ENCODE results near the gene DPP6. TPM values are rescaled to one million over a fixed set of nuclear protein-coding genes. Genes with fewer than 3 reads are reported as not detected.

Gene DPP6
- total RNA-seq, 4 donors from 2014 or later, result 1.8 to 33.7 (median 6.4) TPM

DNA sequence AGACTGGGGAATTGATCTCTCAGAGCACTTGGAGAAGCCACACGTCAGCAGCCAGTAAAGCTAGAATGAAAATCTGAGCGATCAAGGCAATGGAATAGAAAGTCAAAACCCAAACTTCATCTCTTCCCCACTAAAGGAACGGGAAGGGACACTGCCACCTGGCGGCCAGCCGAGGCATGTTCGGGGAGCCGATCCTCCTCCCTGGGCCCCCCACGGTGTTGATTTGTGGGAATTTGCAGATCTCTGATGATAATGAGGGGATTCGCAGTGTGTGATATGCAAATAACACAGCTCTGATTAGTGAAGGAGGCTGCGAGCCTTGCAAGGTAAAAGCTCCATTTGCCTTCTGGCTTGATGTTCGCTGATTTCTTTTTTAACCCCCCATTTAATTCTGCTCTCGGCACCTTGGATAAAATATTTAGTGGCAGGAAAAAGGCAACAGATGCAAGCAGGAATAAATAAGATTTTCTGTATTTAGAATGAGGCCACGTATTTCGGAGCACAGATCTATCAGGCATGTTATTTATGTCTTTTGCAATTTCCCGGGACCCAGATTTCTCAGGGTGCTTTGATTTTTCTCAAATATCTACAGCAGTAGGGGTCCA, 692.2 kb downstream of the DPP6 start:
- Histone ChIP-seq H3K9me3 (no peaks in the 10 kb centered on the region), H3K27me3 (no peaks in the 10 kb centered on the region), H3K4me1 (no peaks in the 10 kb centered on the region), H3K36me3 (no peaks in the 10 kb centered on the region), H3K27ac (no peak overlapping the region), H3K4me3 (no peak overlapping the region)
- peak; percentile 56 to 83 (median 70) for TF ChIP-seq CTCF (IDR thresholded peaks at IDR 0.05)
- no peak for TF ChIP-seq EP300 (IDR thresholded peaks at IDR 0.05; ENCODE audit: low read depth)
- TF ChIP-seq POLR2AphosphoS5 (IDR thresholded peaks at IDR 0.05), result no peak
- TF ChIP-seq POLR2A (IDR thresholded peaks at IDR 0.05), result no peak
- DNase-seq, result peak; percentile 42
- intact Hi-C loops (cut with DNase I; ENCODE audit: low total_unique reads) (no loop called here), in situ Hi-C loops (cut with MboI; ENCODE audit: low pct_ligation_motif_present in 1 of 4, low pct_unique_long_range_greater_than_20kb in 1 of 4, low sequenced_read_pairs in 3 of 4) (no loop called here)
- WGBS, 2 donors (ENCODE audit: low coverage in 1 of 2), result 31 to 57% methylated on average over 3 to 15 of the region's 15 CpGs

DNA sequence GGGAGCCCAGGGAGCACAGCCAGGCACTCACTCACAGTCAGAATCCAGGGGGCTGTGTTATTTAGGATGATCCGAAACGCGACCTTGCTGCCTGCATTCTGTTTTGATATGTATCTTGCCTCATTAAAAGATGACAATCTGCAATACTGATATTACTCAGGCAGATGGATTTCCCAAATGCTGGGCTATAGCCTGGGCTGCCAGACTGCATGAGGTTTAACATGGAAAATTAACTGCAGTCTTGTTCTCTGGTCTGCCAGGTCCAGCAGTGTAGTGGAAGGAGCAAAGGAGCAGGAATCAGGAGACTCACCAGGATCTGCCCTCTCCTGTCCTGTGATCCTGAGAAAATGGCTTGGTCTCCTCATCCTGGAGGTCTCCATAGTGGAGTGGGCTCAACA, 692.7 kb downstream of the DPP6 start:
- H3K27ac ChIP-seq, result no peak overlapping the region
- no peak for TF ChIP-seq EP300 (IDR thresholded peaks at IDR 0.05; ENCODE audit: low read depth)
- TF ChIP-seq POLR2AphosphoS5 (IDR thresholded peaks at IDR 0.05), result no peak
- no peak for TF ChIP-seq CTCF (IDR thresholded peaks at IDR 0.05)
- no peak for TF ChIP-seq POLR2A (IDR thresholded peaks at IDR 0.05)
- intact Hi-C loops (cut with DNase I; ENCODE audit: low total_unique reads), result no loop called here
- WGBS, 2 donors (ENCODE audit: low coverage in 1 of 2), result 61% methylated on average over 3 of the region's 3 CpGs; no CpG with 5 or more reads in 1 of the 2 donors
- no peaks in the 10 kb centered on the region for H3K4me1 ChIP-seq
- no peaks in the 10 kb centered on the region for H3K27me3 ChIP-seq
- DNase-seq, result no peak
- H3K9me3 ChIP-seq, result no peaks in the 10 kb centered on the region
- H3K4me3 ChIP-seq, result no peak overlapping the region
- in situ Hi-C loops (cut with MboI; ENCODE audit: low pct_ligation_motif_present in 1 of 4, low pct_unique_long_range_greater_than_20kb in 1 of 4, low sequenced_read_pairs in 3 of 4), result no loop called here
- no peaks in the 10 kb centered on the region for H3K36me3 ChIP-seq

DNA sequence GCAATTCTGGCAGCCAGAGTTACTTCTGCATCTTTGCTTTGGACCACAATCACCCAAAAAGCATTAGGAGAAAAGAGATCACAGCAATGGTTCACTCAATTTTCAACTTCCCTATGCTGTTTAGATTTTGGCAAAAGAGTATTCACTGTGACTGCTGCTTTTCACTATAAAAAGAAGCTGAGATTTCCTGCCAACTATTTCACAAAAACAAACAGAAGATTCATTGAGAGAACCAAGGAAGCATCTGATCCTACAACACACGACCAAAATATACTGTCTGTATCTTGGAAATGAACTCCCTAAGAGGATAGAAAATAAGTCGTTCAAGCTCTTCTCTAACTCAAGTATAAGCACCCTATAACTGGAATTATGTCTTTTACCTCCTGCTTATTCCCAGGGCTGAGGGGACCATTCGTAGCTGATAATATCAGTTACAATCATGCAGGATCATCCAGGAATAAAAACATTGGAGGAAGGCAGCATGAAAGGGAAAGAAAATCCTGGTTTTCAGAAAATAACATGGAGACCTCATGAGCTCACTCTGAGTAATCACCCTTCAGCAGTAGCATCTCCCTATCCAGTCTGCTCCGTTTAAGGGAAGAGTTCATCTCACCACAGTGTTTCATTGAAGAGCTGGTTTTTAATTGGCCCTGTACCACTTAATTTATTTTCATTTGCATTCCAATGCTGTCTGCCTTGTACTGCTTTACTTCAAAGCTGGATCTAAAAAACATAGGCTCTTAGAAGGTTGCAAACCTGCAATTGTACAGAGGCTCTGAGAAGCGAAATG, 694.6 kb downstream of the DPP6 start:
- in situ Hi-C loops (cut with MboI; ENCODE audit: low pct_ligation_motif_present in 1 of 4, low pct_unique_long_range_greater_than_20kb in 1 of 4, low sequenced_read_pairs in 3 of 4) (no loop called here), intact Hi-C loops (cut with DNase I; ENCODE audit: low total_unique reads) (no loop called here)
- no peak for TF ChIP-seq POLR2A (IDR thresholded peaks at IDR 0.05)
- no peak for TF ChIP-seq CTCF (IDR thresholded peaks at IDR 0.05)
- Histone ChIP-seq H3K4me3 (no peak overlapping the region), H3K36me3 (no peaks in the 10 kb centered on the region), H3K4me1 (no peaks in the 10 kb centered on the region), H3K9me3 (no peaks in the 10 kb centered on the region), H3K27ac (no peak overlapping the region), H3K27me3 (no peaks in the 10 kb centered on the region)
- DNase-seq, result no peak
- WGBS, 2 donors (ENCODE audit: low coverage in 1 of 2), result 55 to 57% methylated on average over 4 to 5 of the region's 5 CpGs

DNA sequence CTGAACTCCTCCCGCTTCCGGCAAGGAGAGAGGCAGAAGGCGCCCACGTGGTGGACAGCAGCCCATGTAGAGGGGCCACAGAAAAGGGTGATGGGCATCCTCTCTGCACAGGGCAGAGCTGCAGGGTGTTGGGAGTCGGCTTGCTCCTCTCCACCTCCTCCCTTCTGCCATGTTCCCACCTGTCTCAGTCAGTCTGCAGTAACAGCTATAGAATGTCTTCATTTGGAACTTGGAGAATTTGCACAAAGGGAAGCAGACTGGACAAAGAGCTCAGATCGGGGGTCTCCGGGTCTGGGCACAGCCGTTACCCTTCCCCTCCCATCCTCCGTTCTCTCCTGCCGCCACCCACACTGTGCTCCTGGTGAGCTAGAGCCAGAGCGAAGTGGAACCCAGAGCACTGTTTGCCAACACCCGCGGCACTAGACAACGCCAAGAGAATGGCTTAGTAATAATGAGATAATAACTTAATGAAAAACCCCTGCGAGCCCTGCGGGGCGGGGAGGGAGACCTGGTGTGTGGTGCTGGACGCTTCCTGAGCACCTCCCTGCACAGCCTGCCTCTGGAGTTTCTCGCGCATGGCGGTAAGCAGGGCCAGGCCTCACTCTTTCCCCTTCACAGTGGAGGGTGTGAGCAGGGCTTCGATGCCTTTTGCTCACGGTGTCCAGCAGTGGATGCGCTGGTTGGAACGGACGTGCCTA, 696.0 kb downstream of the DPP6 start:
- H3K4me1 ChIP-seq, result no peaks in the 10 kb centered on the region
- in situ Hi-C loops (cut with MboI; ENCODE audit: low pct_ligation_motif_present in 1 of 4, low pct_unique_long_range_greater_than_20kb in 1 of 4, low sequenced_read_pairs in 3 of 4), result no loop called here
- no peak overlapping the region for H3K27ac ChIP-seq
- 91% methylated on average over 26 of the region's 26 CpGs; no CpG with 5 or more reads in 1 of the 2 donors for WGBS, 2 donors (ENCODE audit: low coverage in 1 of 2)
- H3K36me3 ChIP-seq, result no peaks in the 10 kb centered on the region
- H3K9me3 ChIP-seq, result no peaks in the 10 kb centered on the region
- no peak for TF ChIP-seq CTCF (IDR thresholded peaks at IDR 0.05)
- TF ChIP-seq POLR2A (IDR thresholded peaks at IDR 0.05), result no peak
- DNase-seq, result no peak
- no peaks in the 10 kb centered on the region for H3K27me3 ChIP-seq
- H3K4me3 ChIP-seq, result no peak overlapping the region
- intact Hi-C loops (cut with DNase I; ENCODE audit: low total_unique reads), result no loop called here

Data from transverse colon (tissue), 4 donors.